Tibial nerve (tissue), 4 donors: ENCODE data around the gene CHD6. TPM values are rescaled to one million over a fixed set of nuclear protein-coding genes. Genes with fewer than 3 reads are reported as not detected.
A peak's percentile ranks its signal among the peaks of the same experiment; 100 is the strongest.

ENCODE experiments used
- DNase-seq, 2 donors: peaks; one replicate each; pipeline ENCODE4 v3.0.0-alpha.2; 2019; ENCODE audit warnings: low spot score in 2 of 2
- H3K27ac ChIP-seq, 4 donors: fragments of 200-600 bp; sonication (generic) in 3 of 4; one replicate each; pipeline ENCODE4 v1.5.1; 2017 to 2019; ENCODE audit warnings: mild to moderate bottlenecking in 1 of 4
- H3K27me3 ChIP-seq, 2 donors: fragments of 200-600 bp; sonication (generic) in 1 of 2; one replicate each; pipeline versions ENCODE4 v1.5.1 to v1.6.0; 2017 to 2019
- H3K36me3 ChIP-seq, 3 donors: fragments of 200-600 bp; sonication (generic); one replicate each; pipeline ENCODE4 v1.5.1; 2018 to 2019
- H3K4me1 ChIP-seq, 4 donors: fragments of 200-600 bp; sonication (generic) in 3 of 4; one replicate each; pipeline ENCODE4 v1.5.1; 2017 to 2019
- H3K4me3 ChIP-seq, 4 donors: fragments of 200-600 bp; sonication (generic) in 3 of 4; one replicate each; pipeline ENCODE4 v1.5.1; 2017 to 2019; ENCODE audit warnings: mild to moderate bottlenecking in 1 of 4, moderate library complexity in 1 of 4
- H3K9me3 ChIP-seq, 4 donors: fragments of 200-600 bp; sonication (generic) in 3 of 4; one replicate each; pipeline ENCODE4 v1.5.1; 2017 to 2019
- EP300 ChIP-seq, 2 donors: sonication (generic); formaldehyde crosslinking; IDR thresholded peaks; one replicate each; pipeline ENCODE4 v1.6.1; 2017; ENCODE audit warnings: antibody characterized with exemption in 2 of 2, mild to moderate bottlenecking in 1 of 2
- POLR2A ChIP-seq, 2 donors: fragments of 450-650 bp; IDR thresholded peaks; one replicate each; pipeline ENCODE4 v1.6.1; 2017; ENCODE audit warnings: antibody characterized with exemption in 2 of 2, mild to moderate bottlenecking in 2 of 2, moderate library complexity in 2 of 2
- WGBS, 2 donors: methylation state at CpG; one replicate each; pipeline ENCODE4 v1.1.5; 2018; 5-methylcytosine and 5-hydroxymethylcytosine counted together
- total RNA-seq, 4 donors: library from RNA; depleted of rRNA; stranded (reverse); fragments of >200 nt; gene quantifications; one replicate each; pipeline ENCODE4 v1.1.0, GENCODE V29; 2016
- TF ChIP-seq, protein P1 (sequence below), 5 experiments: fragments of 200-600 bp in 3 of 5; fragments of 450-650 bp in 2 of 5; sonication (generic) in 3 of 5; IDR thresholded peaks; one replicate each; pipeline ENCODE4 v1.5.1; 2016 to 2019; ENCODE audit warnings: antibody characterized with exemption in 5 of 5, mild to moderate bottlenecking in 3 of 5, moderate library complexity in 2 of 5

CHD6 gene
- total RNA-seq, 4 donors from 2014 or later: 52.0 to 58.2 (median 54.9) TPM

DNA sequence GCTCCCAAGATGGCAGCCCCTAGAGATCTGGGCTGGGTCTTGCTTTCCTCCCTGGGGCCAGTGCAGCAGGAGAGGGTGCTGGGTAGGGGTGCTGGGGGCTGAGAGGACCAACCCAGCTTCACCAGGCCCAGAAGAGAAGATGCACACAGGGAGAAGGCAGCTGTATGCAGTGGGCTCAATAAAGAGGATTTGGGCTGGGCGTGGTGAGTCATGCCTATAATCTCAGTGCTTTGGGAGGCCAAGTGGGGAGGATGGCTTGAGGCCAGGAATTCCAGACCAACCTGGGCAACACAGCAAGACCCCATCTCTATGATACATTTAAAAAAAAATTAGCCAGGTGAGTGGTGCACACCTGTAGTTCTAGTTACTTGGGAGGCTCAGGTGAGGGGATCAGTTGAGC is 225.9 kb downstream of the CHD6 start:
- Histone ChIP-seq H3K4me3 (no peak overlapping the region), H3K27ac (peak overlapping the region; percentile 37 to 81 (median 60)), H3K9me3 (no peaks in the 10 kb centered on the region), H3K36me3 (no peaks in the 10 kb centered on the region), H3K4me1 (peaks cover 0 to 65% (median 37%) of the 10 kb centered on the region in 4 donors), H3K27me3 (no peaks in the 10 kb centered on the region)
- no peak for DNase-seq
- 100% methylated on average over 1 of the region's 1 CpG for WGBS, 2 donors
- TF ChIP-seq, protein P1, sequence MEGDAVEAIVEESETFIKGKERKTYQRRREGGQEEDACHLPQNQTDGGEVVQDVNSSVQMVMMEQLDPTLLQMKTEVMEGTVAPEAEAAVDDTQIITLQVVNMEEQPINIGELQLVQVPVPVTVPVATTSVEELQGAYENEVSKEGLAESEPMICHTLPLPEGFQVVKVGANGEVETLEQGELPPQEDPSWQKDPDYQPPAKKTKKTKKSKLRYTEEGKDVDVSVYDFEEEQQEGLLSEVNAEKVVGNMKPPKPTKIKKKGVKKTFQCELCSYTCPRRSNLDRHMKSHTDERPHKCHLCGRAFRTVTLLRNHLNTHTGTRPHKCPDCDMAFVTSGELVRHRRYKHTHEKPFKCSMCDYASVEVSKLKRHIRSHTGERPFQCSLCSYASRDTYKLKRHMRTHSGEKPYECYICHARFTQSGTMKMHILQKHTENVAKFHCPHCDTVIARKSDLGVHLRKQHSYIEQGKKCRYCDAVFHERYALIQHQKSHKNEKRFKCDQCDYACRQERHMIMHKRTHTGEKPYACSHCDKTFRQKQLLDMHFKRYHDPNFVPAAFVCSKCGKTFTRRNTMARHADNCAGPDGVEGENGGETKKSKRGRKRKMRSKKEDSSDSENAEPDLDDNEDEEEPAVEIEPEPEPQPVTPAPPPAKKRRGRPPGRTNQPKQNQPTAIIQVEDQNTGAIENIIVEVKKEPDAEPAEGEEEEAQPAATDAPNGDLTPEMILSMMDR (IDR thresholded peaks at IDR 0.05): no peak
- TF ChIP-seq POLR2A (IDR thresholded peaks at IDR 0.05) (no peak), EP300 (IDR thresholded peaks at IDR 0.05) (no peak)

DNA sequence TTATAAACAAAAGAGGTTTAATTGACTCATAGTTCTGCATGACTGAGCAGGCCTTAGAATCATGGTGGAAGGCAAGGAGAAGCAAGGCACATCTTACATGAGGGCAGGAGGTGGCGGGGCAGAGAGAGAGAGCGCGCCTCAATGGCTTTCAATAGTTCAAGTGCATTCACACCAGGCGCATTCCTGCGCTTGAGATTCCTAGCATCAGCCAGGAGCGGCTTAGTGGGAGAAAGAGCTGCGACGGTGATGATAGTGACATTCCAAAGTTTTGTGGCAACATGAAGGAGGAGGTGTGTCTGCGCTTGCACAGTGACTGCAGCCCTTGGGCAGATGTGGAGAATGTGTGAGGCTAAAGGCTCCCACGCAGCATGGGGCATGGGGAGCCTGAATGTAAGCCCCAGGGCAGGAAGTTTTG is 226.6 kb downstream of the CHD6 start:
- peak overlapping the region in 3 of 4 donors; percentile 38 to 81 (median 81) for H3K27ac ChIP-seq
- WGBS, 2 donors: 89 to 90% methylated on average over 10 of the region's 10 CpGs
- no peak for DNase-seq
- H3K27me3 ChIP-seq: no peaks in the 10 kb centered on the region
- H3K4me3 ChIP-seq: no peak overlapping the region
- no peaks in the 10 kb centered on the region for H3K9me3 ChIP-seq
- TF ChIP-seq POLR2A (IDR thresholded peaks at IDR 0.05): no peak
- TF ChIP-seq, protein P1 (IDR thresholded peaks at IDR 0.05): no peak
- H3K4me1 ChIP-seq: peaks cover 0 to 66% (median 38%) of the 10 kb centered on the region in 4 donors
- H3K36me3 ChIP-seq: no peaks in the 10 kb centered on the region

DNA sequence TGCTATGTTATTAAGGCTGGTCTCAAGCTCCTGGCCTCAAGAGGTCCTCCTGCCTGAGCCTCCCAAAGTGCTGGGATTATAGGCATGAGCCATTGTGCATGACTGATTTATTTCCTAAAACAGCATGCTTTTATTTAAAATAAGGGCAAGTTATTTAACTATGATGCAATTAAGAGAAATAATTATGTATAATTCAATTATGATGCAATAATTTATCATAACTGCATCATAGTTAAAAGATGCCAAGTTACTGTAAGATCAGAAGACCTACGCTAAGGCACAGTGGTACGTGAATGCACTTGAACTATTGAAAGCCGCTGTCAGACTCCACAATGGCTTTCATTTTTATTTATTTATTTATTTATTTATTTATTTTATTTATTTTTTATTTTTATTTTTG is 227.3 kb downstream of the CHD6 start:
- peaks cover 0 to 63% (median 32%) of the 10 kb centered on the region in 4 donors for H3K4me1 ChIP-seq
- H3K27me3 ChIP-seq: no peaks in the 10 kb centered on the region
- H3K4me3 ChIP-seq: no peak overlapping the region
- no peaks in the 10 kb centered on the region for H3K9me3 ChIP-seq
- H3K27ac ChIP-seq: no peak overlapping the region
- TF ChIP-seq POLR2A (IDR thresholded peaks at IDR 0.05) (no peak), EP300 (IDR thresholded peaks at IDR 0.05) (no peak)
- TF ChIP-seq, protein P1 (IDR thresholded peaks at IDR 0.05): no peak
- 92 to 97% methylated on average over 3 of the region's 3 CpGs for WGBS, 2 donors
- DNase-seq: no peak
- no peaks in the 10 kb centered on the region for H3K36me3 ChIP-seq

DNA sequence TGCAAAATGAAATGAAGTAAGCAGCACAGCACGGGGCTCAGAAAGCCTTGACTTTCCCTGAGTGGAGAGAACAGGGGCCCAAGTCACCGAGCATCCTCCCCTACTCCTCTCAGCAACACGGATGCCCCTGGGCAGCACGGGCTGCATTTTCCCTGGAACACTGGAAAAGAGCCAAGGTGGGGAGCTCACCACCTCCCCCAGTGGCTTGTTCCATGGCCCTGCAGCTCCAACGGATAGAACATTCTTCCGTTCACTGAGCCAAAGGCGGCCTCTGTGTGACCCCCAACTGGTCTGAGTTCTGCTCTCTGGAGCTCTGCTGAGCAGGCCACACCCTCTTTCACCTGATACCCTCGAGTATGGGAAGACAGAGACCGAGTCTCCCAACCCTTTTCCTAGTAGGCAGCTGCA is 230.7 kb downstream of the CHD6 start:
- WGBS, 2 donors: 7 to 20% methylated on average over 7 to 9 of the region's 9 CpGs
- Histone ChIP-seq H3K27me3 (no peaks in the 10 kb centered on the region), H3K9me3 (no peaks in the 10 kb centered on the region), H3K27ac (peak overlapping the region in 1 of 4 donors; percentile 35), H3K4me3 (no peak overlapping the region), H3K4me1 (peaks cover 0 to 37% (median 8%) of the 10 kb centered on the region in 4 donors), H3K36me3 (no peaks in the 10 kb centered on the region)
- DNase-seq: no peak
- TF ChIP-seq EP300 (IDR thresholded peaks at IDR 0.05): no peak
- TF ChIP-seq, protein P1 (IDR thresholded peaks at IDR 0.05): no peak
- no peak for TF ChIP-seq POLR2A (IDR thresholded peaks at IDR 0.05)

DNA sequence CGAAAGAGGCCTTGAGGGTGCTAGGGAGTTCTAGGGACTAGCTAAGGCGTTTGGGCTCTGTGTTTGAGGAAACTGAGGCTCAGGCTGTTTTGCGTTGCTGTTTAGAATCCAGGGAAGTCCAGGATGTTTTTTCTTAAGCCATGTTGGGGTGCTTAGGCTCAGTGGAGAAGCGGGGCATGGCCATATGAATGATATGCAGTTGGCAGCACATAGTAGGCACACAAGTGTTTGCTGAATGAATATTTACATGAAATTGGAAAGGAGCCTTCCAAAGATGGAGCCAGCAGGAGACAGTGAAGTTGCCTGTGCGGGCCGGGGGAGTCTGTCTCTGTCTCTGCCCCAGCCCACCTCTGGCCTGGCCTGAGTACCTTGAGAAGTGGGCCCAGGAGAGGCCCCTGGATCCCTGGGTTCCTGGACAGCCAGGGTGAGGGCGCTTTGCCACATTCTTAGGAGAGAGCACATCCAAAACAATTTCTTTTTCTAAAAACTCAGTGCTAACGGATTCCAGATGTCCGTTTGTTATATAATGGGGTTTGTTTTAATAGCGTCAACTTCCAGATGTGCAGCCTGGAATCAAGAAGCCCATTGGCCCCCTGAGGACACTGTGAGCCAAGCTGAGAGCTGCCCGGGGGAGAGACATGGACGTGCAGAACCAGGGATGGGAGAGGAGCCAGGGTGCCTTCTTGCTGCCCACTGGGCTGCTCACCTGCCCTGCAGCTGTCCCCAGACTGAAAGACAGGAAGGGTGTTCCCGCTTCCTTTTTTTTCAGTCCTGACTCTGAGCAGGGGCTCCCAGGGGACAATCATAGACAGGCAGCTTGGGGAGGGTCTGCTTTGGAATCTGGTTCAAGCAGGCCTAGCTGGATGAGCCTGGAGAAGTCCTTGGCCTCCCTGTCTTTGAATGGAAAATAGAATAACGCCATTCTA is 231.4 kb downstream of the CHD6 start:
- Histone ChIP-seq H3K27ac (peak overlapping the region in 1 of 4 donors; percentile 35), H3K36me3 (no peaks in the 10 kb centered on the region), H3K27me3 (no peaks in the 10 kb centered on the region), H3K4me3 (no peak overlapping the region), H3K4me1 (peaks cover 0 to 30% (median 3%) of the 10 kb centered on the region in 4 donors), H3K9me3 (no peaks in the 10 kb centered on the region)
- WGBS, 2 donors: 65 to 67% methylated on average over 14 of the region's 14 CpGs
- peak; percentile 21 to 38 for DNase-seq
- TF ChIP-seq EP300 (IDR thresholded peaks at IDR 0.05): peak in 1 of 2 donors; percentile 63
- no peak for TF ChIP-seq POLR2A (IDR thresholded peaks at IDR 0.05)
- TF ChIP-seq, protein P1 (IDR thresholded peaks at IDR 0.05): no peak
